GM19397 (cell line): Measurements from ENCODE around the gene NSD2.

Source experiments
- ATAC-seq: cut with Tn5 transposase; IDR thresholded peaks from one replicate; pipeline ENCODE4 v1.9.1; 2021; ENCODE audit warnings: mild to moderate bottlenecking, moderate library complexity; ENCODE audit not compliant: unreplicated experiment

The NSD2 gene

DNA sequence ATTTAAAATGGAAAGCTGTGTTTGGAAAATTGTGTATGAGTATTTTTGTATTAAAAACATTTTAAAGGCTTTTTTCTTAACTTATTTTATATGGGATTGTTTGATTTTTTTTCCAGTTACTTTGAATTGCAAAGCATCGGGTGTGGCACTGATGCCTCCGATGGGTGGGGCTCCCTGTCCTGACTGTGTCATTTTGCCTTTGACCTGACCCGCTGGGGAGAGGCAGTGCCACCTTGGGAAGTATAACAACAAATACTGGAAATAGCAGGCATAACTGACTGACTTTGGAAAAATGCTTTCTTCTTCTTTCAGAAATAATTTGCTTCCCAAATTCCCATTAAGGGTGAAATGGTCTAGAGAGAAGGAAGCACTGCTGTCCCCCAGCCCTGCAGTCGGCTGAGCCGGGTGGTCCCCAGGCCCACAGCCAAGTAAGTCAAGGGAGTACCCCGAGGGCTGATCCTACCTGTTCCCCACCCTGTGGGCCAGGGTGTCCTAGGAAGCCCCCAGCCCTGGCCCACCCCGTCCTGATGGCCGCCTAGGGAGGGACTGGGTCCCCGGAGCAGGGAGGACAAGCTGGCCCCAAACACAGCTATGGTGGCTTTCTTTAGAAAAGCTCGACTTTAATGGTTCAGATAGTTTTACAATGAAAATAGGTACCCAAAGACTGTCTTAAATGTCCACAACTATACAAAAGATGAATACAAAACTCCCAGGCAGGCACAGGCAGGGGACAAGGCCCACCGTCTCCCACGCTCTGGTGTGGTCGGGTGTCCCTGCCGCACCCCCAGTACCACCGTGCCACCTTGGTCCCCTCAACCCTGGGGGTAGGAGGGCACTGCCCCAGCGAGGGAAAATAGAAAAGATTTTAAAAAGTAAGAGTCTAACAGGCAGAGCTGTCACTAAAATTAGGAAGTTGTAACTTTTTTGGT lies 111.2 kb downstream of the NSD2 start:
- no peak for ATAC-seq

DNA sequence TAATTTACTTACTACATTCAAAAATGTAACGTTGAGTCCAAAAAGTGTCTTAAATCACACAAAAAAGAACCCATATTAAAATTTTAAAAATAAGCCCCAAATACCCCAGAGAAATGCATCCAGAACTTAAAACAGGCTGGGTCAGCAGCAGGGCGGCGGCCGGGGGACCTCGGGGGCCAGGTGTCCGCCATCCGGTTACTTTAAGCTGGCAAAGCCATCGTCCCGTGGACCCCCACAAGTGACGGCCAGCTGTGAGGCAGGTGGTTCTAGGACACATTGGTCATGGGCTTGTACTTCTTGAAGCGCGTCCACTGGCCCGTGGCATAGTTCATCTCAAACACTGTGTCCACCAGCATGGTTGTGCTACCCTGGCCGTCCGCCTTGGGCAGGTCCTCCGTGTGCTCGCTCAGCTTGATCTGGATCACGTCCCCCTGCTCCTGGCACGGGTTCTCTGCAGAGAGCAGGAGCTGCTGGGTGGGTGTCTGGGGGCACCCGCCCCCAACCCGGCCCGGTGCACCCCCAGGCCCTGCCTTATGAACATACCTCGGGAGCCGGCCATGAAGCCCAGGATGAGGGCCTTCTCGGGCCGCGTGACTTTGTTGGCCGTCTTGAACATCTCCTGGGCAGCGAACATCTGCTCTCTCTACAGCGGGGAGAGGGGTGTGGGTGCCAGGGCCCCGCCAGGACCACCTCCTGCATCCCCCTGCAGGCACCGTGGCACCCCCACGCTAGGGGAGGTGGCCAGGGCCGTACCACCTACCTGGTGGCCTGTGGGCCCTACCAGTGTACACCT lies 112.1 kb downstream of the NSD2 start:
- no peak for ATAC-seq

DNA sequence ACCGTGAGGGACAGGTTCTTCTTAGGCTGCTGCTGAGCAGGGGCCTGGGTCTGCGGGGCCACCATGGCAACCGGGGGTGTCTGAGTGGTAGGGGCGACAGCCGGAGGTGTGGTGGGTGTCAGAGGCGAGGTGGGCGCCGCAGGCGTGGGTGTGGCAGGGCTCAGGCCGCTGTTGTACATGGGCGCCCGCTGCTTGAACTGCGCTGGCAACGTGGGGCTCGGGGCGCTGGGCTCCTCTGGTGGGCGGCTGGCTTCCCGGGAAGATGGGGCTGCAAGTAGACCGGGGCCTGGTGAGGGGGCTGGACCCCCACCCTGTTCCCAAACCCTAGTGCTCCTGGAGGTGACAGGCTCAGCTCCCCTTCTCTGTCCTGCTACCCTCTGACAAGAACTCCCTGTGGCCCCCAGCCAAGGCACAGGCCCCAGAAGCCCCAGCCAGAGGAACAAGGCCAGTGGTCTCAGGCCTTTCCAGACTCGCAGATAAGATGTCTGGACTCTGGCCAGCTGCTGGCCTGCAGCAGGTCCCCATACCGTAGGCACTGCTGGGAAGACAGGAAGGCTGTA lies 112.7 kb downstream of the NSD2 start:
- ATAC-seq: no peak

DNA sequence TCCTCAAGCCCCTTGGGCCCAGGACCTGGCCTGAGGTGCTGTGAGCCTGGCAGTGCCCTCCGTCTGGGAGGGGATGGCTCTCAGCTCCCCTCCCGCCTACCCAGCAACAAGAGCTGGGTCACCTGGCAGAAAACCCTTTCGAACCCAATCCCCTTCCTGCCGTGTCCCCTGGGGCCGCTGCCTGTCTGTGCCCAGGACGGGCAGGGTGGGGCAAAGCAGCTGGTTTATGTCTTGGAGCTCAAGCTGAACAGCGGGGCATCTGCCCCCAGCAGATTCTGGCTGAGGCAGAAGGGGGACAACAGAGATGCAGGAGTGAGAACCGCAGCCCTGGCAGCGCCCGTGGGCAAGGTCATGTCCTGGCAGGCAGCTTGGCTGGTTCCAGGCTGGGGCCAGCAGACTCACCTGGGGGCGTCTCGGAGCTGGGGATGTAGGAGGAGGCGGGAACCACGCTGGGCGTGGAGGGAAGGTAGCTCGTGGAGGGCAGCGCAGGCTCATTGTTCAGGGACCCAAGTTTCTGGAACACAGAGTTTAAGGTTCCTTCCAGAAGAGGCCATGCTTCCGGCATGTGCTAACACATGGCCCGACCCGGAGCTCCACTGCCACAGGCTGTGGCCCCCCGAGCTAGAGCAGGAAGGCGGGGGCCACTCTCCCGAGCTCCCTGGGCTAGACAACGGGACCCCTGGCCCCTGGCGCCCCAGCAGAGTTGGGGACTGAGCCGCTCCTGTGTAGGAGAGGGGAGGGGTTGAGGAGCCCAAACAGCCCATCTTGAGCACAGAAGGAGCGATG lies 113.4 kb downstream of the NSD2 start:
- no peak for ATAC-seq

DNA sequence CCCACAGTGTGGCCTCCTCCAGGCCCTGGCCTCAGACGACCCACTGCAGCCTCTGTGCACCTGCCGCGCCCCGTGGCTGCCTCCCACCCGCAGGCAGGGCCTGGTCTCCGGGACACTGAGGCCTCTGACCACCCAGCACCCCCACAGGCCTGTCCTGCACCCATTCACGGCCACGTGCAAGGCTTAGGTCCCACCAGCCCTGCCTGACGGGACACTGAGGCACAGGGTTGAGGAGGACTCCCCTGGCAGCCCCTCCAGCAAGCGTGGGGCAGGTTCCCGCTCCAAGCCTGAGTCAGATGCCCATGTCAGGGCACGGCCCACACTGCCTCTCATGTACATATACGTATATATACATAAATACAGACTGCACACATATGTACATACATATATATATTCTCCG lies 114.1 kb downstream of the NSD2 start:
- no peak for ATAC-seq

DNA sequence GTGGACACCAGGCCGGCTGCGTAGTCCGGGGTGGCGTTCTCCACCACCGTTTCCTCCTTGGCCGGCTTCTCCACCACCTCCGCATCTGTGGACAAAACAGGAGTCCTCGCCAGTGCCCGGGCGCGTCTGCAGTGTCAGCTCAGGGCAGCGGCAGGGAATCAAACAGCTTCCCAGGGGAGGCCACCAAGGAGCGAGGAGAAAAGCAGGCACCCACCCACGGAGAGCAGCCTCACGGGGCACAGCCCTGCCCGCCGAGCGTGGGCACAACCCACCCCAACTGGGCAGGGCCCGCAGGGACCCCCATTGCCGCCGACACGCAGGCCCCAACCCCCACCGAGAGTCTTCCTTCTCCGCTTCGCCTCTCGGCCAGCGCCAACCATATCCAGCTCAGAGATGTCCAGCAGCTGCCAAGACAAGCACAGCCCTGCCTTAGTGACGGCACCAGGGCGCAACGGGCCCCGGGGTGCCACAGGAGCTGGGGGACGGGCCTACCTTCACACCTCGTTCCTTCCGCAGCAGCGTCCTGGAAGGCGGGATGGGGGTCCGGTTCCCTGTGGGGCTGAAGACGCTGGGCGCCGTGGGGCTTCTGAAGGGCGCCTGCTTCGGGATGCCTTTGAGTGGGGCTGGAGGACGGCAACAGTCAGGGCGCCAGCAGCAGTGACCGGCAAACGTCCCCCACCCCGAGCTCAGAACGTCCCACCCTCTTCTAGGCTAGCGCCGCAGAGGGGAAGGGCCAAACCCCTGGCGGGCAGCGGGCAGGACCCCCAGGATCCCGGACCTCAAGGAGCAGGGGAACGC lies 114.8 kb downstream of the NSD2 start:
- ATAC-seq: no peak

DNA sequence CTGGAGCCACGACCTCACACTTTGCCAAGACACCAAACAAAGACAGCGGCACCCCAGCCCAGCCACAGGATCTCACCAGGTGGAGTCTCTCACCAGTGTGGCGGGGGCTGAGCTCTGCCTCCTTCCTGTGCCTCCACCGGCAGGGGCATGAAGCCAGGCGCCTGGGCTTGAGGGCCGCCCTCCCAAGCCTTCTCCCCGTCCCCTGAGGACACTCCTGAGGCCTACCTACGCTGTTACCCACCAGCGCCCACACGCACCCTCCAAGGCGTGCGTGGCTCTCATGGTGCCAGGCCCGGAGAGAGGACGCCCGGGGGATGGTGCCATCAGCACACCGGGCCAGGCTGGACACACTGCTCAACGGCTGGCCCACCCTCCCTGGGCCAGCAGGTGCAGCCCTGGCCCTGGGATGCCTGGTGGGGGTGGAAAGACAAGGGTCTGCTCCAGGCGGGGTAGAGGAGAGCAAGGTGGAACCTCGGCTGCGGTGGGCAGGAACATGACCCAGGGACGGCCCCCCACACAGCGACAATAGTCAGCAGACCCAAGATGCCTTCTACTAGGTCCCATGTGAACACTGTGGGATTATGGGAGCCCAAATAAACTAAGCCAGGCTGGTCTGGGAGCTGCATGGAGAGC lies 115.5 kb downstream of the NSD2 start:
- ATAC-seq: no peak

DNA sequence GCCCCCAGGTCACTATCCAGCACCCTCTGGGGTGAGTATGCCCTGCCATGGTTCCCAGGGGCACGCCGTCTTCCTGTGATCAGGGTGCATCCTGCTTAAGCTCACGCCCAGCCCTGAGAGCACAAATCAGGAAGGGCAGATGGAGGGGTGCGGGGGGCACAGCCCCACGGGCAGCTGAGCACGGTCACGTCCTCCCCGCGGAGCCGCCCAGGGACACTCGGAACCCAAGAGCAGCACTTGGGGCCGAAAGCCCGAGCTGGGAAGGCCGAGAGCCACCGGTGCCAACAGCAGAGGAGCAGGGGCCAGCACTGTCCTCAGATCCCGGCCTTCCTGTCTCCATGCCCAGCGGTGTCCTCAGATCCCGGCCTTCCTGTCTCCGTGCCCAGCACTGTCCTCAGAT lies 116.1 kb downstream of the NSD2 start:
- ATAC-seq: no peak

DNA sequence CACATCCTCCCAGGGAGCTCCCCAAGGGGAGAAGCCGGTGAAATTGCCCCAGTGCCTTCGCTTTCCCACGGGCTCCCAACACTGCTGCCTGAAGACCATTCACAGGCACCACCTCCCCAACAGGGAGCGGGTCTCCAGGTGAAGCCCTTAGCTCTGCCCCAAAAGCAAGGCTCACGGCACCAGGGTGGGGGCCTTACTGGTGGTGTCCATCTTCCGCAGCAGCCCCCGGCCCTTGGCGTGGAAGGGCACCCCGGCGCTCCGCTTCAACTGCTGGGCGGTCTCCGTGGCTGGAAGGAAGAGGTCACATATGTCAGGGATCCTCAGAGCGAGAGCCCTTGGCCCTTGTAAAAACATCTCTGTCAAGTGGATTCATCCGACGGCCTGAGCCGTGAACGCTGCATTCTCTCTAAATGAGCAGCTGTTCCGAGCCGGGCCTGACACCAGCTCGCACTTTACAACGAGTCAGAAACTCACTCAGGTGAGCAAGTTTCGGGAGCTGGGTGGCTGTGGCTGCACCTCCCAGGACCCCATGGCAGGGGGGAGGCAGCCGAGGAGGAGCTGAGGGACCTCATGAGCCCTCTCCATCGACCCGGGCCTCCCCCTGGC lies 116.6 kb downstream of the NSD2 start:
- ATAC-seq: no peak

DNA sequence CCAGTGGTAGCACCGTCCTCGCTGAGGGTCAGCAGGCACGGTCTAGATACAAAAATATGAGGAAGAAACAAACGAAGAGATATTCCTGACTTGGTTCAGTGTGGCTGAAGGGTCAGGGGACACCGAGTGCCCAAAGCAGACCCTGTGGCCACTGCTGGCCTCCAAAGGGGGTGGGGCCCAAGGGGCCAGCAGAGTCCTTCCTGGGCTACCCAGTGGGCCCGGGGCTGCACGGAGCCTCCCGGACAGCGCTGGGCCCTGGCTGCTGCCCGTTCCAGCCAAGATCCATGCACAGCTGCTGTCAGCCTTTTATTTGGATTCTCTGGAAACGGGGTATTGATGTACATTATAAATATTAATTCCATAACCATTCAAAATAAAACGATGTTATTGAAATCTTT lies 117.1 kb downstream of the NSD2 start:
- ATAC-seq: no peak

DNA sequence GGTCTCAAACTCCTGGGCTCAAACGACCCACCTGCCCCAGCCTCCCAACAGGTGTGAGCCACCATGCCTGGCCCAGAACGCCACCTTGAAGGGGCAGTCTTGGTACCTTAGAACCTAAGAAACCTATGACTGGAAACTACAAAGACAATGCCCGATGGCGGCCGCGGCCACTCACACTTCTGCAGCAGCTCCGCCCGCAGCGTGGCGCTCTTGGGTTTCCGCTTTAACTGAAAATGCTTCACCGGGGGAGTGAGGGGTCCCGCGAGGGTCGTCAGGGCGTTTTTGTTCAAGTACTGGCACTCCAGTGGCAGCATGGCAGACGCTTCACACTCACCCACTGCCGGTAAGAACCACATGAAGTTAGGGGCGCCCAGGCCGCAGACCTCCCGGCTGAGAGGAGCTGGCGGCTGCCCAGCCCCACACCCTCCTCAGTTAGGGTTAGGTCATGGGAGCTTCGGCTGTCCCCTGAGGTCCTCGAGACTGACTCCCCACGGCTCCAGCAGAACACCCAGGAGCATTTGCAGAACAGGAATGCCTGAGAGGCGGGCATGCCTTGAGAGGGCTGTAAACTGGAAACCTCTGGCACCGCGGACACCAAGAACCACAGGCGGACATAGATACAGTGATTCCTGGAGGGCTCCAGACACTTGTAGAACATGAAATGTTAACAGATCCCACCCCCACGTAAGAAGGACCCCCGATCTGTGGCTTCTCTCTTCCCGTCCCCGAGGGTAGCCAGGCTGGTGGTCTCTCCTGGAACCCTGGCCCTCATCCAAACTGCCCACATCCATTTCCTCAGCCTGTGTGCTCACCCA lies 118.5 kb downstream of the NSD2 start:
- no peak for ATAC-seq

DNA sequence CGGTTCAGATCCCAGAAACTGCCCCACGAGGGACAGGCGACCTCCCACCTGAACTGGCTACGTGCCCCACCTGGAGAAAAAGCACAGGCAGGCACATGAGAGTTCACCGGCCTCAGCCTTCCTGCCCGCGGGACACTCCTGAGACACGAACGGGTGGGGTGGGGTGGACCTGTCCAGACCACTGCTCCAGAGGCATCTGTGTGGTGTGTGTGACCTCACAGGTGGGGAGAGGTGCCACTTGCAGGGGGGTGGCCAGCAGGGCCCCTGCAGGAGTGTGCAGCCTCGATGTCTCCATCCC lies 119.1 kb downstream of the NSD2 start:
- no peak for ATAC-seq

DNA sequence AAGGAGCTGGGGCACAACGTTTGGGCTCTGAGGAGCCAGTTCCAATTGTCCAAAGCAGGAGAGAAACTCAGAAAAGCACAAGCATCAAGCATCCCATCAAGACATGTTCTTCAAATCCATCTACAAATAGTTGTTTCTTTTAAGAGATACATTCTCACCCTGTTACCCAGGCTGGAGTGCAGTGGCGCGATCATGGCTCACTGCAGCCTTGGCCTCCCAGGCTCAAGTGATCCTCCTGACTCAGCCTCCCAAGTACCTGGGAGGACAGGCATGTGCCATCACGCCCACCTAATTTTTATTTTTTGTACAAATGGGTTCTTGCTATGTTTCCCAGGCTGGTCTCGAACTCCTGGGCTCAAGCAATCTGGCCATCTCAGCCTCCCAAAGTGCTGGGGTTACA lies 119.5 kb downstream of the NSD2 start:
- ATAC-seq: no peak

DNA sequence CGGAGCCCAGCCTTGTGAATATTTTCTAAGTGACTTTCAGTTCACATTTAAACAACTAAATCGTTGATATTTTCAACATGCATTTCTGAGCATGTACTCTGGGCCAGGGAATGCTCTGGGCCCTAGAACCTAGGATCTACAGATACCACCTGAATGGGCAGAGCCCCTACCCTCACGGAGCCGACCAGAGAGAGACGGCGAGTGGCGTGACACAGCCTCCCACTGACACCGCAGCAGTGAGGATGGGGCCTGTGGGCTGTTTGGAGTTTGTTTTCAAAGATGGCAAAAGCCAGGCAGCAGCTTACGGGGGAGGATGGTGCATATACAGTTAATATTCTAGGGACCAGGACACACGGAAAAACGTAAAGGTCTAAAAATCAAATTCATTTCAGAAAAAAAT lies 119.9 kb downstream of the NSD2 start:
- no peak for ATAC-seq

DNA sequence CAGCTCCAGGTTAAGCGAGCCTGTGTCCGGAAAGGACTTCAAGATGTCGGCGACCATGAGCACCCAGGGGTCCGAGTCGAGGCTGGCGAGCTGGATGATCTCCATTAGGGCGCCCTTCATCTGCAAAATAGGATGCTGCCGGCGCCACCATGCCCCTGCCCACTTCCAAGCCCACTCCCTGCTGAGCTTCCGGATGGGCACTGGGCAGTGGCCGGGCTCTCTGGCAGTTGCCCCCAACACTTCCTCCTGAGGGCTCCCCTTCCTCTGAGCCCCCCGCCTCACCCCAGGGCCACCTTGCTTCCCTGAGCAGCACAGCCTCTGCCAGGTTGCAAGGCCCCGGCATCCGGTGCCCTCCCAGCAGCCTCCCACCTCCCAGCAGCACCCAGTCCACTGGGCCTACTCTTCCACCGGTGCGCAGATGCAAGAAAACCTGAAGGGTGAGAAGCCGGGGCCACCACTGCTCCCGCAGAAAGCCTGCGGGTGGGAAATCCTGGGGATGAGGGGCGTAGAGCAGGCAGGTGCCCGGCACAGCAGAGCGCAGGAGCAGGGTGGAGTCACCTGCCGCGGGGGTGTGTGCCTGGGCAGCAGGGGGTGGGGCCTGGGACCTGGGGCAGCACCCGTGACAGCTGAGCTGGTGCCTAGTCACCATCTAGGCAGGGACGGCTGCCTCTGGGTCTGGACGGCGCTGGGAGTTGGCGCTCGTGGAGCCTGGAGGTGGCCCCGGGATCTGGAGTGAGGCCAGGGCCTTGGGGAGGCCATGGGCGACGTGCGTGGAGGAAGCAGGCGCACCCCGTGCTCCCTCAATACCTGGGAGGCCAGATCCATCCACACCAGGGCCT lies 120.6 kb downstream of the NSD2 start:
- ATAC-seq: no peak

DNA sequence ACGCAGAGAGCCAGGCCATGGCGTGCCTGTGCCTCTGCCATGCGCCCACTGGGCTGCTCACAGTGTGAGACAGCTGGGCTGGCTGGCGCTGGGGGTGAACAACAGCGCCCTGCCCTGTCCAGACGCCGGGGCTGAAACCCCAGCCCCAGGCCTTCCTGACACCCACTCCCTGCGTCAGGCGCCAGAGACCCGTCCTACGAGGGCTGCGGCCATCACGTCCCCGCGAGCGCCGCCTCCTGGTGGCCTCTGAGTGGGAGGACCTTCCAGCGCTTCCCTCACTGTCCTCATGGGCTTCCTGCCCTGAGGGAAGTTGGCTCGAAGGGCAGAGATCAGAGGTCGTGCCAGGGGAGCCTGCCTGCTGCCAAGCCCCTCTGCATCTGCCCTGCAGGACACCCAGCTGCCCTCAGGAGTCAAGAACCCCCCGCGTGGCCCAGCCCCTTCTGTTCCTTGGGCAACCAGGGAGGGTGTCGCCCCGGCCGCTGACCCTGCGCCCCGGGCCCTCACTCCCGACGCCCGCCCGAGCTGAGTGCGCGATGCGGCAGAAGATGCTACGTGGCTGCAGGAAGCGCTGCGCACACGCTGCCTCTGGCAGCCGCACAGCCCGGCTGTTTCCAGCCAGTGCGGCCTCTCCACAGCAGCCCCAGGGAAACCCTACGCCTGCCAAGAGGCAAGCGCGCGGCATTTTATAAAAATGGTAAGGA lies 121.4 kb downstream of the NSD2 start:
- ATAC-seq: no peak

DNA sequence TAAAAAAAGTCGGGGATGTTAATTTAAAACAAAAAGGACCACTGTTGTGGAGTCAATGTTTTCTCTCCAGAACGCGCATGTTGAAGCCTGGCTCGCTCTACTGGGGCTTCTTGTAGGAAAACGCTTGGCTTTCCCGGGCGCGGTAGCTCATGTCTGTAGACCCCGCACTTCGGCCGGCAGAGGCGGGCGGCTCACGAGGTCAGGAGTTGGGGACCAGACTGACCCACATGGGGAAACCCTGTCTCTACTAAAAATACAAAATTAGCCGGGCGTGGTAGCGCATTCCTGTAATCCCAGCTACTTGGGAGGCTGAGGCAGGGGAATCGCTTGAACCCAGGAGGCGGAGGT lies 122.0 kb downstream of the NSD2 start:
- no peak for ATAC-seq
